ENCODE measurements around the gene RCC2.

The RCC2 gene

GRCh38 chr1:17404820-17405219, 34.7 kb downstream of the RCC2 start:
- no peak for DNase-seq (ENCODE audit: low read depth)
- H3K4me3 ChIP-seq (ENCODE audit: low read length): no peak overlapping the region
- no peak for TF ChIP-seq CTCF (conservative IDR thresholded peaks at IDR 0.05; ENCODE audit: low read length)

GRCh38 chr1:17404034-17404684, 35.3 kb downstream of the RCC2 start:
- H3K4me3 ChIP-seq (ENCODE audit: low read length): no peak overlapping the region
- no peak for DNase-seq (ENCODE audit: low read depth)
- no peak for TF ChIP-seq CTCF (conservative IDR thresholded peaks at IDR 0.05; ENCODE audit: low read length)

- no peak for TF ChIP-seq CTCF (conservative IDR thresholded peaks at IDR 0.05; ENCODE audit: low read length)
- no peak overlapping the region for H3K4me3 ChIP-seq (ENCODE audit: low read length)
- no peak for DNase-seq (ENCODE audit: low read depth)
These were observed 36.4 kb downstream of the RCC2 start for GRCh38 chr1:17403081-17403480.

GRCh38 chr1:17401841-17402240, 37.6 kb downstream of the RCC2 start:
- H3K4me3 ChIP-seq (ENCODE audit: low read length): no peak overlapping the region
- no peak for TF ChIP-seq CTCF (conservative IDR thresholded peaks at IDR 0.05; ENCODE audit: low read length)
- DNase-seq (ENCODE audit: low read depth): no peak

- DNase-seq (ENCODE audit: low read depth): no peak
- no peak overlapping the region for H3K4me3 ChIP-seq (ENCODE audit: low read length)
- TF ChIP-seq CTCF (conservative IDR thresholded peaks at IDR 0.05; ENCODE audit: low read length): no peak
These were observed 38.6 kb downstream of the RCC2 start for GRCh38 chr1:17400725-17401341.

- no peak for DNase-seq (ENCODE audit: low read depth)
- H3K4me3 ChIP-seq (ENCODE audit: low read length): no peak overlapping the region
- TF ChIP-seq CTCF (conservative IDR thresholded peaks at IDR 0.05; ENCODE audit: low read length): no peak
These were observed 41.4 kb downstream of the RCC2 start for GRCh38 chr1:17397910-17398695.

Data from AG10803 (cell line).